Activated CD4-positive, alpha-beta T cell treated with anti-CD3 and anti-CD28 coated beads, Interleukin-2, amount 50 U/mL, for 24 hours (primary cell): ENCODE data around the gene ENAM.

Source experiments
- DNase-seq, 2 donors: peaks; one replicate each; pipeline ENCODE4 v3.0.0-alpha.2; 2020; ENCODE audit warnings: low read depth in 1 of 2, low spot score in 1 of 2

ENAM gene

GRCh38 chr4:70628444-70628843 is at the start of gene ENAM:
Gene ENAM (plus strand): TSS chr4:70628744. CDS start chr4:70629501, 757 bp downstream.
- no peak for DNase-seq

GRCh38 chr4:70581980-70582379 is 46.6 kb upstream of the ENAM start:
- DNase-seq = no peak

- no peak for DNase-seq
Observed at GRCh38 chr4:70583952-70584834, 44.4 kb upstream of the ENAM start.

- DNase-seq = no peak
Observed at GRCh38 chr4:70586841-70587240, 41.7 kb upstream of the ENAM start.

GRCh38 chr4:70589785-70590184 is 38.8 kb upstream of the ENAM start:
- DNase-seq = no peak

GRCh38 chr4:70591955-70592582 is 36.5 kb upstream of the ENAM start, which contains the start of gene AMBN:
Gene AMBN (plus strand): TSS chr4:70592256. CDS start chr4:70592359, 103 bp downstream.
- no peak for DNase-seq

- no peak for DNase-seq
Observed at GRCh38 chr4:70594196-70594595, 34.3 kb upstream of the ENAM start.

GRCh38 chr4:70600305-70600704 is 28.2 kb upstream of the ENAM start:
- no peak for DNase-seq

- no peak for DNase-seq
Observed at GRCh38 chr4:70600977-70601376, 27.6 kb upstream of the ENAM start.

GRCh38 chr4:70601422-70602039 is 27.0 kb upstream of the ENAM start:
- DNase-seq = peak; percentile 18 to 47

GRCh38 chr4:70603856-70604255 is 24.7 kb upstream of the ENAM start:
- no peak for DNase-seq

GRCh38 chr4:70606459-70606858 is 22.1 kb upstream of the ENAM start:
- DNase-seq = no peak

- no peak for DNase-seq
Observed at GRCh38 chr4:70607334-70607853, 21.1 kb upstream of the ENAM start.

- no peak for DNase-seq
Observed at GRCh38 chr4:70608324-70608723, 20.2 kb upstream of the ENAM start.

GRCh38 chr4:70613306-70614183 is 15.0 kb upstream of the ENAM start:
- no peak for DNase-seq

- DNase-seq = no peak
Observed at GRCh38 chr4:70614184-70614555, 14.4 kb upstream of the ENAM start.

GRCh38 chr4:70619288-70619687 is 9.3 kb upstream of the ENAM start:
- no peak for DNase-seq

- no peak for DNase-seq
Observed at GRCh38 chr4:70619778-70620177, 8.8 kb upstream of the ENAM start.

- no peak for DNase-seq
Observed at GRCh38 chr4:70623323-70623722, 5.2 kb upstream of the ENAM start.

- DNase-seq = no peak
Observed at GRCh38 chr4:70624226-70624793, 4.2 kb upstream of the ENAM start.
